HG02884 (cell line): Measurements from ENCODE around the gene P2RY8.
"Not testable (repeated sequence)": the region's sequence is repeated elsewhere in the genome, so short reads cannot be mapped to it uniquely, and the experiment has no call there.

ENCODE experiments used
- ATAC-seq: cut with Tn5 transposase; IDR thresholded peaks from one replicate; pipeline ENCODE4 v1.9.1; 2021; ENCODE audit warnings: mild to moderate bottlenecking, moderate library complexity; ENCODE audit not compliant: unreplicated experiment

P2RY8 gene, protein sequence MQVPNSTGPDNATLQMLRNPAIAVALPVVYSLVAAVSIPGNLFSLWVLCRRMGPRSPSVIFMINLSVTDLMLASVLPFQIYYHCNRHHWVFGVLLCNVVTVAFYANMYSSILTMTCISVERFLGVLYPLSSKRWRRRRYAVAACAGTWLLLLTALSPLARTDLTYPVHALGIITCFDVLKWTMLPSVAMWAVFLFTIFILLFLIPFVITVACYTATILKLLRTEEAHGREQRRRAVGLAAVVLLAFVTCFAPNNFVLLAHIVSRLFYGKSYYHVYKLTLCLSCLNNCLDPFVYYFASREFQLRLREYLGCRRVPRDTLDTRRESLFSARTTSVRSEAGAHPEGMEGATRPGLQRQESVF

DNA sequence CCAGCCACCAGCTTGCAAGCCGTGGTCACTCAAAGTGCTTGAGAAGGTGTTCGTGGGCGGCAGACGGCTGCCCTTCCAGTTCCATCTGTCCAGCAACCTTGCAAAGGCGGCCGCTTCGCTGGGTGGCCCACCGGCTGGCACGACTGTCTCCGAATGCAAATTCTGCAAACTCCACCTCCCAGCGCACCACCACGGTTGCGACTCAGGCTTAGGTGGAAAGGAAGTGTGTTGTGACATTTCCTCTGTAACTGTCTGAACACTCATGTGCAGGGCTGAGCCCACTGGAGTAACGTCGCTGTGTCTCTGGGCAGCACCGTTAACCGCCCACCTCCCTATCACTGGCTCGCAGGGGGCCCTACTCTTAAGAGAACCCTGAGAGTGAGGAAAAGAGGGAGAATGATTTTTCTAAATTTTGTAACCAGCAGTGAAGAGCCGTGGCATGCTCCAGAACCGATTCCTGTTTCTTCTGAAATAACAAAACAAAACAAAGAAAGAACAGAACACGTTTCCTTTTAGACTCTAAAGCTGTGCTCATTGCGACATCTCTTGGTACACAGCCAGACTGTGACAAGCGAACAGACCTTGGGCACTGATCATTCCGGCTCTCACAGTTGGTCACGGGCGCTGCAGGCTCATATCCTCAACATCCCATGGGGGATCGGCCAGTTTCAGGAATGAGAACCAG lies at the start of gene P2RY8:
Gene P2RY8, minus strand, starts transcription at position 155 of the 685 bp plus-strand sequence. CDS start 70,627 bp downstream, outside the sequence.
- ATAC-seq = peak; percentile 54

- no peak for ATAC-seq
Observed at GRCh38 chrX:1584237-1585011, 47.4 kb upstream of the P2RY8 start.

DNA sequence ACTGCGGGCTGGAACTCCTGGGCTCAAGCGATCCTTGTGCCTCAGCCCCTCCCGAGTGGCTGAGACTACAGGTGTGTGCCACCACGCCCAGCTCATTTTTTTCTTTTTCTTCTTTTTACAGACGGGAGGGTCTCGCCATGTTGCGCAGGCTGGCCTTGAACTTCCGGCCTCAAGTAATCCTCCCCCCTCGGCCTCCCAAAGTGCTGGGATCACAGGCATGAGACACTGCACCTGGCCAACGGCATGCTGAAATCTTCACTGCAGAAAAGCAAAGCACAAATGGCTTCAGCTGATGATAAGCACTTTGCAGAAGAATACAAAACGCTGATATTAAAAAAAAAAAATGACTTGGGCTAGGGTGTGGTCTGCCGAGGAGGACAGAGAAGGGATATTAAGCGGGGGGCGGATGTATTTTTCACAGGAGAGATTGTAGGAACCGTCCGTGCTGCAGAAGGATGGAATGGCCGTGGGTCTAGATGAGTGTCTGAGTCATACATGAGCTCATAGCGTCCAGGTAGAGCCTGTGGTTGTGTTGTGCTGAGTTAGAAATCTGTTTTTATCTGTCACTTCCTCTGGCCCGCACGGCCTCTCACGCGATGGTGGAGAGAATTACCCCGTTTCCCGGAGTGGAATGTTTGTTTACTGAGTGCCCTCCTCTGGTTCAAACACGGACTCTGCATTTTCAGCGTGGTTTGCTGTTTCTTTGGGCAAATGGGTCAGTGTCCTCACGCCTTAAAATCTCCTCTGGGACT lies 45.9 kb upstream of the P2RY8 start:
- peak; percentile 71 for ATAC-seq

- ATAC-seq = no peak
Observed at GRCh38 chrX:1581132-1581531, 44.1 kb upstream of the P2RY8 start.

- no peak for ATAC-seq
Observed at GRCh38 chrX:1578511-1579173, 41.7 kb upstream of the P2RY8 start.

- ATAC-seq = no peak
Observed at GRCh38 chrX:1577845-1578244, 40.9 kb upstream of the P2RY8 start.

GRCh38 chrX:1576201-1576992 lies 39.4 kb upstream of the P2RY8 start:
- ATAC-seq = no peak

DNA sequence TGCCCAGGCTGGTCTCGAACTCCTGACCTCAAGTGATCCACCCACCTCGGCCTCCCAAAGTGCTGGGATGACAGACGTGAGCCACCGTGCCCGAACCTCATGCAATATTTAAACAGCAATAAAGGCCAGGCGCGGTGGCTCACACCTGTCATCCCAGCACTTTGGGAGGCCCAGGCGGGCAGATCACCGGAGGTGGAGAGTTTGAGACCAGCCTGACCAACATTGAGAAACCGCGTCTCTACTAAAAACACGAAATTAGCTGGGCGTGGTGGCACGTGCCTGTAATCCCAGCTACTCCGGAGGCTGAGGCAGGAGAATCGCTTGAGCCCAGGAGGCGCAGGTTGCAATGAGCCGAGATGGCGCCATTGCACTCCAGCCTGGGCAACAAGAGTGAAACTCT lies 37.2 kb upstream of the P2RY8 start:
- not testable (repeated sequence) for ATAC-seq

GRCh38 chrX:1564750-1565683 lies 28.0 kb upstream of the P2RY8 start:
- peak; percentile 54 for ATAC-seq

DNA sequence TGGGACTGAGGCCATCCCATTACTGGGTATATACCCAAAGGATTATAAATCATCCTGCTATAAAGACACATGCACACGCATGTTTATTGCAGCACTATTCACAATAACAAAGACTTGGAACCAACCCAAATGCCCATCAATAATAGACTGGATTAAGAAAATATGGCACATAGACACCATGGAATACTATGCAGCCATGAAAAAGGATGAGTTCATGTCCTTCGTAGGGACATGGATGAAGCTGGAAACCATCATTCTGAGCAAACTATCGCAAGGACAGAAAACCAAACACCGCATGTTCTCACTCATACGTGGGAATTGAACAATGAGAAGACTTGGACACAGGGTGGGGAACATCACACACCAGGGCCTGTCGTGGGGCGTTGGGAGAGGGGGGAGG lies 27.1 kb upstream of the P2RY8 start:
- not testable (repeated sequence) for ATAC-seq

DNA sequence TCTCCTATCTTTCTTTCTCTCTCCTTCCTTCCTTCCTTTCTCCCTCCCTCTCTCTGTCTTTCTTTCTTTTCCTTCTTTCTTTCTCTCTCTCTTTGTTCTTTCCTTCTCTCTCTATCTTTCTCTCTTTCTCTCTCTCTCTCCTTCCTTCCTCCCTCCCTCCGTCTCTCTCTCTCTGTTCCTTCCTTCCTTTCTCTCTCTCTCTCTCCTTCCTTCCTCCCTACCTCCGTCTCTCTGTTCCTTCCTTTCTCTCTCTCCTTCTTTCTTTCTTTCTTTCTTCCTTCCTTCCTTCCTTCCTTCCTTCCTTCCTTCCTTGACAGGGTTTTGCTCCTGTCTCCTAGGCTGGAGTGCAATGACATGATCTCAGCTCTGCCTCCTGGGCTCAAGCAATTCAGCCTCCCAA lies 24.2 kb upstream of the P2RY8 start:
- no peak for ATAC-seq

DNA sequence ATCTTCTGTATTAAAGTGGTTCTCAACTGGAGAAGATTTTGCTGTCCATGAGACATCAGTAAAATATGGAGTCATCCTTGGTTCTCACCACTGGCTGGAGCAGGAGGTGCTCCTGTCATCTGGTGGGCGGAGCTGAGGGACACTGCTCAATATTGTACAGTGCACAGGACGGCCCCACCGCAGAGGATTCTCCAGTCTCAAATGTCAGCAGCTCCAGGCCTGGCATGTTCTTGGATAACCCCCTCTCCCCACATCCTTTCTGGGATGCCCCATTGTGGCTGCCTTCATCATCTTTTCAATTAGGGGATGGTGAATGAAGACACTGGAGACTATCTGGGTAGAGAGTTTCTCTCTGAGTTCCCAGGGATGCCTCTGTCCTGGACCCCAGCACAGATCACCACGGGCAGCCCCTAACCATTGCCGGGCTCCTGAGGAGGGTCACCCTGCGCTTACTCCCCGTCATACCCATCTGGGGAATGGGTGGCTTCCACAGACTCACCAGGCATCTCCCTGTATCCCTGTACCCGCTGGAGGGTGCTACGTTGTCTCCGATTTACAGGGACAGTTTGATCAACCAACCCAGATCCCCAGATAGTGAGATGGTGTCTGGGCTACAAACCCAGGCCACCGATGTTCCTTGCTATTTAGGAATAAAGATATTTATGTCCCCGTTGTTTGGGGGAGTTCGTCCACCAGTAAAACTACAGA lies 21.9 kb upstream of the P2RY8 start:
- no peak for ATAC-seq

DNA sequence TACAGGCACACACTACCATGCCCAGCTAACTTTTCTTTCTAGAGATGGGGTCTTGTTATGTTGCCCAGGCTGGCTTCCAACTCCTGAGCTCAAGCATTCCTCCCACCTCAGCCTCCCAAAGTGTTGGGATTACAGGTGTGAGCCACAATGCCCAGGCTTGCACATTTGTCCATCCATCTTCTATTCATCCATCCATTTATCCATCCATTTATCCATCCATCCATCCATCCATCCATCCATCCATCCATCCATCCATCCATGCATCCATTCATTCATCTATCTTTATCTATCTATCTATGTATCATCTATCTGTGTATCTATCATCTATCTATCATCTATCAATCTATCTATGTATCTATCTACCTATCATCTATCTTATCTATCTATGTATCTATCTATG lies 20.5 kb upstream of the P2RY8 start:
- not testable (repeated sequence) for ATAC-seq

DNA sequence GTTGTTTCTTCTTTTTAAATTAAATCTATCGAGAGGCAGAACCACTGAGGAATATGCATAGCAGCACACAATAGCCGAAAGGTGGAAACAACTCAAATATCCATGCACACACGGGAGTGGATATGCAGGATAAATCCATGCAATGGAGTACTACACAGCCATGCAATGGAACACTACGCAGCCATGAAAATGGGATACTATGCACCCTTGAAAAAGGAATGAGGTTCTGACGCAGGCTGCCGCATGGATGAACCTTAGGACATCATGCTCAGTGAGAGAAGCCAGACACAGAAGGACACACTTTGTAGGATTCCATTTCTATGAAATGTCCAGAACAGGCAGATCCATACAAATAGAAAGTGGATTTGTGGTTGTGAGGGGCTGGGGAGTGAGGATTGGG lies 18.4 kb upstream of the P2RY8 start:
- ATAC-seq = no peak

GRCh38 chrX:1554469-1555210 lies 17.7 kb upstream of the P2RY8 start:
- ATAC-seq = no peak

GRCh38 chrX:1551959-1552546 lies 15.1 kb upstream of the P2RY8 start:
- no peak for ATAC-seq
